ENCODE data around the gene PI16.

Gene PI16

DNA sequence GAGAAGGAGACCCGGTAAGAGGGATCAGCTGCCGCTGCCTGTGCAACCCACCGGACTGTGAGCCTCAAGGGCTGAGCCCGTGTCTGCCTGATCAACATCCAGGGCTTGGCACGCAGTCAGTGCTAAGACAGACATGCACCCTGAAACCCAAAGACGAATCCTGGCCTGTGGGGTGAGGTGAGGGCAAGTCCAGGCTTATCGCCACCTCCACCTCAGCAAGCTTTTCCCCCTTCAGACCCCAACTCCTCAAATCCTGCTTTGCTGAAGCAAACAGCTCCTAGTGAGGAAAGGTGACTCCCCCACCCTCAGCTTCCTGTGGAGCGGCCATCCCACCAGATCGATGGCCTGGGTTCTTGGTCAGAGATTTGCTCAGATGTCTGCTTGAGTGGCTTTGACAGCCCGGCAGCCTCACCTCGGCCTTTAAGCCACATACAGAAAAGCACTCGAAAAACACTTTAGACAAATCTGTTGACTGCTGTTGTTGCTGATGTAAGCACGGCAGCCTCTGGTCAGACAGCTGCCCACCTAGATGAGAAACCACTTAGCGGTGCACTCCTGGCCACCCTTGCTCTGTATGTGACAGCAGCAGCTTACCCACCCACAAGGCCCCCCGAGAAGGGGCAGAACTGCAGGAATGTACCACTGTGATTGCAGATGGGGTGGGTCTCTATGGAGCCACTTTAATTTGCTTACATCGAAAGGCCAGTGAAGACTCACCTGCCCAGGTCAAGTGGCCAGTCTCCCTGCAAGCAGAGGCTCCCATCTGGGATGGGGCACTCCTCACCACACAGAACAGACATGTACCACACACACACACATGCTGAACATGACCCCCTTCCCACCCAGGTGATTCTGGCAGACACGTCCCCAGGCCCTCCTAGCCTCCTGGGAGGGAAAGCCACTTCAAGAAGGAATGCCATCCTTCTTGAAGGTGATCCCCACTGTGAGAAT lies 16.6 kb downstream of the PI16 start:
- no peak for TF ChIP-seq POLR2AphosphoS5 (IDR thresholded peaks at IDR 0.05; ENCODE audit: low read depth, low read length)
- TF ChIP-seq TAF1 (IDR thresholded peaks at IDR 0.05; ENCODE audit: borderline replicate concordance, low read depth, low read length): no peak
- TF ChIP-seq POLR2A (IDR thresholded peaks at IDR 0.05; ENCODE audit: low read depth, low read length): no peak
- DNase-seq (ENCODE audit: insufficient read length) (no peak), FAIRE-seq (no peak)

DNA sequence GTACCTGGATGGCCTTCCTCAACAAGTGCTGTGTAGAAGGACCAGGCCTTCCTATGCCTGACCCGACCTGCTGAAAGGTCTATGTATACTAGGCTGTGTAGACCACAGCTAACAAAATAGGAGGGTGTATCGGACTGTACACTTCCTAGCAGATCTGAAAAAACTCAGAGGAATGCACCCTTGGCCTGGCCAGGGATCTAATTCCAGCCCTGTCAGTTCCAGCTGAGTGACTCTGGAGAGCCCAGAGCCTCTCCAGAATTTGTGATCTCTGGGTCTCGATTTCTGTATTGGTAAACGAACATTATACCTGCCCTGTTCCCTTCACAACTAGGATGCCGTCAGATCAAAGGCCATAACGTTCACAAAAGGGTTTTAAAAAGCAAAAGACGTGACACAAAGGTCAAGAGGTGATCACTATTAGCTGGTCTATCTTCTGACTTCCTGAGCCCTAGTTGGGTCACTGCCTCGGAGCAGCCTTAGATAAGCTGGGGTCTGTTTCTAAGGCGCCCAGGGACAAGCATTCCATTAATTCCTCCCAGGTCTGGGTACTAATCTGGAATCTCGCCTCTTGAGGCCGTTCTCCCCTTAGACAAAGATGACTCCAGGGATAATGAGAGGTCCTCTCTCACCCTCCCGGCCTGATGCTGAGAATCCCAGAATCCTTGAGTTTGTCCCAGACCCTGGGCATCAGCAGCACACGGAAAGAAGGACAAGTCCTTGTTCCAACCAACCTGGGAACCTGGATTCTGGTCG lies 17.6 kb downstream of the PI16 start:
- no peak for FAIRE-seq
- TF ChIP-seq POLR2A (IDR thresholded peaks at IDR 0.05; ENCODE audit: low read depth, low read length) (no peak), POLR2AphosphoS5 (IDR thresholded peaks at IDR 0.05; ENCODE audit: low read depth, low read length) (no peak), TAF1 (IDR thresholded peaks at IDR 0.05; ENCODE audit: borderline replicate concordance, low read depth, low read length) (no peak)
- no peak for DNase-seq (ENCODE audit: insufficient read length)

DNA sequence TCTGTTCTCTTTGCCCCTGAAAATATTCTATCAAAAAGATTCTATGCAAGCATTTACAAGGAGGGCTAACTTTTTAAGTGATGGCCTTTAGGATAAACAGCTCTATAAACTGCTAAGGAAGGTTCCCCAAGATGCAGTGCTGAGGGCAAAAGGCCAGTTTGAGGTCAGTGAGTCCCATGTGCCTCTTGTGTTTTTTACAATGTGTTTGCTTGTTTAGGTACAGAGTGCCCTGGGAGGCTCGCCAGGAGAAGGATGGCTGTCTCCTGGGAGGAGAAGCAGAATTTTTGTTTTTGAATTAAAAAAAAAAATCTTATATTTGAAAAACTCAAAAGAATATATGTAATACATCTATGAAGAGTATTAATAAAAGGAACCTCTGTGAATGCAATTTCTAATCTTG lies 18.7 kb downstream of the PI16 start:
- TF ChIP-seq POLR2AphosphoS5 (IDR thresholded peaks at IDR 0.05; ENCODE audit: low read depth, low read length): no peak
- no peak for TF ChIP-seq POLR2A (IDR thresholded peaks at IDR 0.05; ENCODE audit: low read depth, low read length)
- no peak for TF ChIP-seq TAF1 (IDR thresholded peaks at IDR 0.05; ENCODE audit: borderline replicate concordance, low read depth, low read length)
- FAIRE-seq (no peak), DNase-seq (ENCODE audit: insufficient read length) (no peak)

DNA sequence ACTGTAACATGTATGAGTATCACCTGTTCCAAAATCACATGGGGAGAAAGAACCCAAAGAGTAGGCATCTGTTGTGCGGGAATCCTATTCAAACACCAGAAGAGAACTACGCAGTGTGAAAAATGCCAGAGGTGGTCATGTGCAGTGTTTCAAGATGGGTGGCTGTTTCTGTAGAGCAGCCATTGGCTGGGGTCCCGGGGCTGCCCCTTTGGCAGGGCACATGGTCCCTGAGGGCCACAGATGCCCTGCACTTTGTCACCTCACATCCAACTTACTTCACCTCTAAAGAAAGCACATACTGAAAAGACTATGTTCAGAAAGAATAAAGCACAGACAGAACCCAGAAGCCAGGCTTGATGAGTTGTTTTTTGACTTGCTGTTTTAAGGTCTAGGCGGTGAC lies 19.1 kb downstream of the PI16 start:
- DNase-seq (ENCODE audit: insufficient read length) (no peak), FAIRE-seq (no peak)
- TF ChIP-seq TAF1 (IDR thresholded peaks at IDR 0.05; ENCODE audit: borderline replicate concordance, low read depth, low read length) (no peak), POLR2A (IDR thresholded peaks at IDR 0.05; ENCODE audit: low read depth, low read length) (no peak), POLR2AphosphoS5 (IDR thresholded peaks at IDR 0.05; ENCODE audit: low read depth, low read length) (no peak)

DNA sequence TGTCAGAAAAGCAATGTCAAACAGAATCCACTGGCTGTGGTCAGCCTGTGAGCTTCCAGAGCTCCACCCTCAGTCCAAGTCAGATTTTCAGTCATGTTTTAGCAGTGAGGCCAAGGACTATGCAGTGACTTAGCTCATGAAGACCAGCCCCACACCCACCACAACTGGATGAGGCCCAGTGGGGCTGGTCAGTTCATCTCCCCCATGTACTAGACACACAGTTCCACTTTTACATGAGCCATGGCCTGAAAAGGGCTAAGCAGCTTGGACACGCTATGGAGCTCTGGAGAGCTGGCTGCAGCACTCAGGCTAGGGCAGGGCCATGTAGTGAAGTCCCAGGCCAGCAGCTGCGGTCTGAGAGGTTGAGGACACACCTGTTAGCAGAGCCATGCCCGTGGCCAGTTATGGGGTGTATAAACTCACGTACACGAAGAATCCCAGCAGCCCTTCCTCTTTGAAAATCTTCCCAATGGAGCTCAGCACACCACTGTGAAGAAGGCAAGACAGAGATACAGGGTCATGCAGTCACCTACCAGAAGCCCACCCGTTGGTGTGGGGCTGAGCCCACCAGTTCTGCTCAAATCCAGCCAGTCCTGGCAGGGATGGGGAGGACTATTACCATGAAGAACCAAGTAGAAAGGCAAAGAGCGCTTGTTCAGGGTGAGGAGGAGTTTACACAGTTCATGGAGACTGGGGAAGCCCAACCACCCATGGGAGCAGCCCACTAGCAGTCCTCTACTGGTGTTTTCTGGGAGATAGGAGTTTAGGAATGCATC lies 20.9 kb downstream of the PI16 start:
- no peak for TF ChIP-seq TAF1 (IDR thresholded peaks at IDR 0.05; ENCODE audit: borderline replicate concordance, low read depth, low read length)
- no peak for TF ChIP-seq POLR2AphosphoS5 (IDR thresholded peaks at IDR 0.05; ENCODE audit: low read depth, low read length)
- no peak for TF ChIP-seq POLR2A (IDR thresholded peaks at IDR 0.05; ENCODE audit: low read depth, low read length)
- FAIRE-seq (no peak), DNase-seq (ENCODE audit: insufficient read length) (no peak)

DNA sequence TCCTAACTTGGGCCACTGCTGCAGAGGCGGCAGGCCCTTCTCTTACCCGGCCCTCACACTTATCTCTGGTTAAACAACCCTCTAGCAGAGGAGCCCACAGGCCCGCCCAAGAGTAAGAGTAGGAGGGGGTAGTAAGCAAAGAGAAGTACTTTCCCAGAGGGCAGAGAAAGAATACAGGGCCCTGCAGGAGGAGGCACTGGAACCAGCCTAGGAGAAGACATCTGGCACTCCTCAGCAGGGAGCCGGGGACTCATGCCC lies 21.4 kb downstream of the PI16 start:
- FAIRE-seq (no peak), DNase-seq (ENCODE audit: insufficient read length) (no peak)
- TF ChIP-seq TAF1 (IDR thresholded peaks at IDR 0.05; ENCODE audit: borderline replicate concordance, low read depth, low read length) (no peak), POLR2A (IDR thresholded peaks at IDR 0.05; ENCODE audit: low read depth, low read length) (no peak), POLR2AphosphoS5 (IDR thresholded peaks at IDR 0.05; ENCODE audit: low read depth, low read length) (no peak)

DNA sequence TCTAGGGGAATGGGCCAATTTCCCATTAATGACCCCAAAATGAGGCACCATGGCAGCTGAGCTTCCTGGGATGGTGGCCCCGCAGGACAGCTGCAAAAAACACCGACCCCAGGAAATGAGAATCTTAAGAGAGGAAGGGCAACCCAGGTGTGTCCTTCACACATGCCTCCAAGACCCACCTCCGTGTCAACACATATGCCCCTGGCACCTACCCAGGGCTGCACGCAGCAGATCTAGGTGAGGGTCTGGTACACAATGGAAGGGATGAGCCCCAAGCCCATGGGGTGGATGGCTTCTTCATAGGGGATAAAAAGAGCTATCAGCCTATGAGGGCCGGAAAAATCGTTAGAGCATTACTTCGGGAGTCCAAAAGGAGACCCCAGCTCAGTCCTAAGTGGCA lies 22.0 kb downstream of the PI16 start:
- no peak for FAIRE-seq
- DNase-seq (ENCODE audit: insufficient read length): no peak
- TF ChIP-seq TAF1 (IDR thresholded peaks at IDR 0.05; ENCODE audit: borderline replicate concordance, low read depth, low read length) (no peak), POLR2A (IDR thresholded peaks at IDR 0.05; ENCODE audit: low read depth, low read length) (no peak), POLR2AphosphoS5 (IDR thresholded peaks at IDR 0.05; ENCODE audit: low read depth, low read length) (no peak)

DNA sequence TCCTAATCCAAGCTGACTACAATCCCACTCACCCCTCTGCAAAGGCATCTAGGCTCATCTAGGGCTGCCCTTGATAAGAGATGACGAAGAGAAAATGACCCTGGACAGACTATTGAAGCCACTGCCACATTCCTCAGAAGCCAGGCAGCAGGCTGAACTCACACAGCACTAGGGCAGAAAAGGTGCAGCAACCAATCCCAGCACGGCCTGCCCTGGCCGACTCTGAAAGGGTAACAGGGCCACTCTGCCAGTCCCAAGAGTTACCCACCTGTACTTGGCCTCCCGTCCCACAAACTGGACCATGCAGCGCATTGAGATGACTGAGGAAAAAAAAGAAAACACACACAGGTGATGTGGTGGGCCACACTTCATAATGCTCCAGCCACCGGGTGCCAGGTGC lies 22.4 kb downstream of the PI16 start:
- TF ChIP-seq POLR2AphosphoS5 (IDR thresholded peaks at IDR 0.05; ENCODE audit: low read depth, low read length) (no peak), POLR2A (IDR thresholded peaks at IDR 0.05; ENCODE audit: low read depth, low read length) (no peak), TAF1 (IDR thresholded peaks at IDR 0.05; ENCODE audit: borderline replicate concordance, low read depth, low read length) (no peak)
- FAIRE-seq: no peak

DNA sequence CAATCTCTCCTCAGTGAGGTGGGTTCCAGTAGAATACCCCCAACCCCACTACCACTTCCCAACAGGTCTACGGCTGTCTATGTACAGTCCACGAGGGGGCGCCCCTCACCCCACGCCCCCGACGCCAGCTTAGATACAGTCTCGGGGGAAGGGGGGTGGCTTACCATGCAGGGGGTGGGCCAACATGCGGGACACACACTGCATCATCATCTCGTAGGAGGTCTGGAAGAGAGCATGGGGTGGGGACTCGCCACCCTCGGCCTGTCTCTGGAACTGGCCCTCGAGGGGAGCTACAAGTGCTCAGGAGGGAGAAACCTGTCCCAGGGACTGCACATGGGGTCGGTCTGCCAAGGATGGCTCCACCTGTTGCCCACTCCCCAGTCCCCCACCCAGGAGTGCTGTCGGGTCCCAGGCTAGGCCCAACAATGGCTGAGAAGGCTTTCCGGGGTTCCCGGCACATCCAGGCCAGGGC lies 23.0 kb downstream of the PI16 start:
- DNase-seq (ENCODE audit: insufficient read length) (peak; percentile 61), FAIRE-seq (no peak)
- no peak; the same call in 1 of the 2 replicates for TF ChIP-seq POLR2AphosphoS5 (IDR thresholded peaks at IDR 0.05; ENCODE audit: low read depth, low read length)
- no peak for TF ChIP-seq POLR2A (IDR thresholded peaks at IDR 0.05; ENCODE audit: low read depth, low read length)
- TF ChIP-seq TAF1 (IDR thresholded peaks at IDR 0.05; ENCODE audit: borderline replicate concordance, low read depth, low read length): no peak

More for the DNA sequence above, 22.4 kb downstream of the PI16 start:
- no peak for DNase-seq (ENCODE audit: insufficient read length)

DNA sequence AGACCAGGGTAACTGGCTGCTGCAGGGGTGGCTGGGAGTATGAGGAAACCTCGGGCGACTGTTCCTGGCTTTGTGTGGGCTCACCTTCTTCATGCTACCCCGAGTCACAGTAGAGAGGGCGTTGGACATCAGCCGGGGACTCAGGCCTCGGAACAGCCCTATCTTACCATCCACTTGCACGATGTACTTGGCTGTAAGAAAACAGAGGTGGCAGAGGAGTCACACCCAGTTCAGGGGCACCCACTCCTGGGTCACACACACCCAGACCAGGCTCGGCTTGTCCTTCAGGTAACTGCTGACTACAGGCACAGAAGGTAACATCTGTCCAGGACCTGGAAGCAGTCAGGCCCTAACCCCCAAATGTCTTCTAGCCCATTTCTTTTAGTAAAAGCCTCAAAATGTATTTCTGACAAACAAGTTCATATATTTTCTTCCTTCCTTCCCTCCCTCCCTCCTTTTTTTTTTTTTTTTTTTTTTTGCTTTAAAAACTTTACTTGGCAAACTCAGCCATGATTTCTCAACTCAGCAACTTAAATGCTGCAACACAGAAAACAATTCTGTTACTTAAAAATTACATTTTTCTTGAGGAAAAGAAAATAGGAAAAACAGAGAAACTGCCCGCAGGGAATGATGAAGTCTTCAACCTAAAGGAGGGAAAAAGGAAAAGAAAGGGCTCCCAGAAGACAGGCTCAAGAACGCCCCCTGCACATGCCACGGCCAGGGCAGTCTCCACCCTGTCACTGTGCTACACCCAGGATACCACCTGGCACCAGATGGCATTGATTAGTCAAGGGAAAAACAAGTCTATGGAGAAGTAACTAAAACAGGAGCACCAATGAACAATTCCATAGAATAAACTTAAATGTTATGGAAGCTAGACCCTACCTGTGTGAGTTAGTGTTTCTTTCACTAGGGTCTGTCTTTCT lies 24.1 kb downstream of the PI16 start:
- no peak for DNase-seq (ENCODE audit: insufficient read length)
- no peak for FAIRE-seq
- TF ChIP-seq POLR2A (IDR thresholded peaks at IDR 0.05; ENCODE audit: low read depth, low read length) (no peak), TAF1 (IDR thresholded peaks at IDR 0.05; ENCODE audit: borderline replicate concordance, low read depth, low read length) (no peak), POLR2AphosphoS5 (IDR thresholded peaks at IDR 0.05; ENCODE audit: low read depth, low read length) (no peak)

All from GM12892 (cell line).